Medulla oblongata (tissue), 1 donor: Measurements from ENCODE around the gene PLCD1.

Experiments
- DNase-seq: peaks from one replicate; pipeline ENCODE4 v3.0.0-alpha.2; 2015; ENCODE audit errors: extremely low spot score

The PLCD1 gene

GRCh38 chr3:37964146-37964545, 65.3 kb downstream of the PLCD1 start:
- no peak for DNase-seq

- DNase-seq, result no peak
These were observed 65.8 kb downstream of the PLCD1 start for GRCh38 chr3:37963635-37964034.

DNA sequence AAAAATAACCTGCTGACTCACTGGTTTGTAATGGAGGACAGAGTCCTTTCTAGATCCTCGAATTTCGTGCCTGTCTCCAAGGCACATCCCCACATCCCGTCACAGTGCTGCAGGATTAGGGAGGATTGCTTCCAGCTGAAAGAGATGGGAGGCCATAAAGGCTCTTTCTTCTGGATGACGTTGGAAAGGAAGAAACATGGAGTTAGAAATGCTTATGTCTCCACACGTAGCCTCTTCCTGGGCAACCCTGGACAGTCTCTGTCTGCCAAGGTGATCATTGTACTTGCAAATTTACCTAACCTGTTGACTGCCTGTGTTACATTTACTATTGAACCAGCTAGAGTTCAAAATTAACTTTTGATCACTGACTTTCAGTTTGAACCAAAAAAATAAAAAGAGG, 66.4 kb downstream of the PLCD1 start:
- DNase-seq, result no peak

DNA sequence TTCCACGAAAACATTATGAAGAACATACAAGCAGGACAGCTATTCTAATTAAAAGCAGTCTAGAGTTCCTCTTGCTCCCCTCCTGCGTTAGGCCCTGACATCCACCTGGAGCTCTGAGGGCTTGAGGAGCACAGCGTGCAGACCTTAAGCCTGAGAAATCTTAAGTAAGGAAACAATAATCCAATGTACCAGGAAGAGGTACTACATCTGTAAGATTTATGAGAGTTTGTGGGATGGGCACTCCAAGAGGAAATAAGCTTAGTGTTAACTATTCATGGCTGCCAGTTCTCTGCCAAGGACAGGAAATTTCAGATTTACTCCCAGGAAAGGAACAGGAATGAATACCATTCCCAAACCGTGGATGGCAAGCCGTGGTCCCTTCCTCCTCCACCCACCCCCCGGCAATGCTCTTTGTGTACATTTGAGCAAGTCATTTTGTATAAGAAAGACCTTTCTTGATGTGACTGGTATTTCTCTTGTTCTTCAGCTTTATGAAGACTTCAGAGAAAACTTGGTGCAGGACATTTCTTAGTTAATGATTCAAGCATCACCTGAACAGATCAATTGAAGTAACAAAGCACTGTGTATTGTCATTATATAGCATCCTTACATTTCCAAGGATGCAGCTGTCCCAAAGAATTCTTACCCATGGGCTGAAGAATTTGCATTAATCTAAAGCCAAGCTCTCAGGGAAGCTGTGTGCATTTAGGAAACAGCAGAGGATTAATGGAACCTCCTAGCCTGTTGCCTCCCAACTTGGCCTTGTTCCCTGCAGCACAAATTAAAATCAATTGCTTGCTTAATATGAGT, 67.6 kb downstream of the PLCD1 start:
- no peak for DNase-seq

- no peak for DNase-seq
These were observed 71.9 kb downstream of the PLCD1 start for GRCh38 chr3:37957539-37957936.
